ENCODE results near the gene KPNA5.
"Not testable (repeated sequence)": the region's sequence is repeated elsewhere in the genome, so short reads cannot be mapped to it uniquely, and the experiment has no call there.

- not testable (repeated sequence) for TF ChIP-seq FOXJ3 (CRISPR knock-in tag; IDR thresholded peaks at IDR 0.05; ENCODE audit: borderline replicate concordance); MAX (CRISPR knock-in tag; IDR thresholded peaks at IDR 0.05); CTCF (IDR thresholded peaks at IDR 0.05); ELF4 (CRISPR knock-in tag; IDR thresholded peaks at IDR 0.05; ENCODE audit: low read depth); ZNF138 (CRISPR knock-in tag; conservative IDR thresholded peaks at IDR 0.05)
Measured at GRCh38 chr6:116686475-116687101, 5.6 kb downstream of the KPNA5 start.
